KOPT-K1 (cell line): ENCODE data around the gene NTN1.

Experiments
- H3K27ac ChIP-seq: fragments of 200-600 bp; sonication (generic); 2 replicates; pipeline ENCODE4 v1.5.1; 2016; ENCODE audit warnings: antibody characterized with exemption, mild to moderate bottlenecking, low read depth, low read length; ENCODE audit not compliant: poor library complexity, severe bottlenecking
- H3K36me3 ChIP-seq: fragments of 200-600 bp; sonication (generic); 2 replicates; pipeline ENCODE4 v1.5.1; 2017; ENCODE audit warnings: antibody characterized with exemption, mild to moderate bottlenecking, low read length, moderate library complexity; ENCODE audit not compliant: insufficient read depth
- H3K9me3 ChIP-seq: fragments of 200-600 bp; sonication (generic); 2 replicates; pipeline ENCODE4 v1.5.1; 2017; ENCODE audit warnings: antibody characterized with exemption, low read length, mild to moderate bottlenecking; ENCODE audit not compliant: insufficient read depth, poor library complexity, severe bottlenecking

The NTN1 gene

GRCh38 chr17:9219631-9220397 is 198.5 kb downstream of the NTN1 start:
- Histone ChIP-seq H3K27ac (no peak overlapping the region), H3K36me3 (no peaks in the 10 kb centered on the region), H3K9me3 (peaks cover 26% of the 10 kb centered on the region)

- Histone ChIP-seq H3K9me3 (peaks cover 19% of the 10 kb centered on the region), H3K27ac (no peak overlapping the region), H3K36me3 (no peaks in the 10 kb centered on the region)
These were observed 199.3 kb downstream of the NTN1 start for GRCh38 chr17:9220398-9221146.

- peaks cover 11% of the 10 kb centered on the region for H3K9me3 ChIP-seq
- no peak overlapping the region for H3K27ac ChIP-seq
- H3K36me3 ChIP-seq: no peaks in the 10 kb centered on the region
These were observed 200.0 kb downstream of the NTN1 start for GRCh38 chr17:9221147-9221921.

GRCh38 chr17:9221922-9222180 is 200.5 kb downstream of the NTN1 start:
- Histone ChIP-seq H3K9me3 (peaks cover 6% of the 10 kb centered on the region), H3K36me3 (no peaks in the 10 kb centered on the region), H3K27ac (no peak overlapping the region)

DNA sequence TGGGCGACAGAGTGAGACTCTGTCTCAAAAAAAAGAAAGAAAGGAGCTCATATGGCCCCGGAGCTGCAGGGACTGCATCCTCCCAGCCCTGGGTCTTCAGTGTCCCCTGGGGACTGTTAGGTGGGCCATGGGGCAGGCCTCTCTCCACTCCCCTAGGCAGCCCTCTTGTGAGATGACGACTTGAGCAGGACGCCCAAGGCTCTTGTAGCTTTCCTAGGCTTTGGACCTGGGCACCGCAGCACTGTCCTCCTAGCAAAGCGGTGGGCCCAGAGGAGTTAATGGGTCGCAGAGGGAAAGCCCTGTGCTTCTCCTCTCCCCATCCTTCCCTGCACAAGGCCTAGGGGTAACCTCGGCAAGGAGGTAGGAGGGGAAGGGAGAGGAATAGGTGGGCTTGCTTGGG is 202.2 kb downstream of the NTN1 start:
- no peaks in the 10 kb centered on the region for H3K9me3 ChIP-seq
- H3K27ac ChIP-seq: no peak overlapping the region
- no peaks in the 10 kb centered on the region for H3K36me3 ChIP-seq

DNA sequence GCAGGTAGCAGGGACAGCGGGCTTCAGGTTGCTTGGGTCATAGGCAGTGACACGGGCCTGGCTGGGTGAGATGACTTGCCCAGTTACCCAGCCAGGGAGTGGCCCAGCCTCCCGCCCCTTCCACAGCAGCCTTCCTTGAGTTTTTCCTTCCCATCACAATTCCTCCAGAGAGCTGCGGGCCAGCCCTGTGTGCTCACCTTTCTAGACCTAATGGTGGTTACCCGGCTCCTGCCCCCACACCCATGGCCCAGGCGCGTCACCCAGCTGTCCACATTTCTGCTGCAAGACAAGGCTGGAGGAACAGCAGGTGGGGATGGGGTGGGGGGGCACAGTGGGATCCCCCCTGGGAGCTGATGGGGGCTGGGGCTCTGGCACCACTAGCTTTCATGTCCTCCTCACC is 203.2 kb downstream of the NTN1 start:
- Histone ChIP-seq H3K27ac (no peak overlapping the region), H3K9me3 (no peaks in the 10 kb centered on the region), H3K36me3 (no peaks in the 10 kb centered on the region)

GRCh38 chr17:9225305-9226101 is 204.2 kb downstream of the NTN1 start:
- no peaks in the 10 kb centered on the region for H3K36me3 ChIP-seq
- H3K27ac ChIP-seq: no peak overlapping the region
- H3K9me3 ChIP-seq: no peaks in the 10 kb centered on the region

DNA sequence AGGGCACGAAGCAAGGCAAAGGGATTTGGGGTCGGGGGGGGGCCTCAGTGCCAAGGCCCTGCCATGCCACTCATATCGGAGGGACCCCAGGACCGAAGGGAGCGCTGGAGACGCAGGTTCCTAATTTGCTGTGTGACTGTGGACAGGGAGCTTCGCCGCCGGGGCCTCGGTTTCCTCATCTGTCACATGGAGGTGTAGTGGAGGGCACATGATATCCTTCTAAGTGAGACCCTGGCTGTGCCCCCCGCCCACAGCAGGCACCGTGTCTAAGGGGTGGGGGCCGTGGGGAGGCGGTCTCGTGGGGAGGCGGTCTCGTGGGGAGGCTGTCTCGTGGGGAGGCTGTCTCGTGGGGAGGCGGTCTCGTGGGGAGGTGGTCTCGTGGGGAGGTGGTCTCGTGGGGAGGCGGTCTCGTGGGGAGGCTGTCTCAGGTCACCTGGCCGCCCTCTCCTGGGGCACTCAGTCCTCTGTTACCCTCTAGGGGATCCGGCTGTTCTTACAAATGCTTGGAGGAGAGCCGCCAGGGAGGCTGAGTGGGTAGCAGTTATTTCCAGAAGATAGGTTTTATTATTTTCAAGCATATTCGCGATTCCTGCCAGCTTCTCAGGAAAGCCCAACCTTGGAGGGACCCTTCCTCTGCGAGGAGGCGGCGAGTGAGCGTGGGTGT is 205.0 kb downstream of the NTN1 start:
- Histone ChIP-seq H3K9me3 (no peaks in the 10 kb centered on the region), H3K36me3 (no peaks in the 10 kb centered on the region), H3K27ac (no peak overlapping the region)

GRCh38 chr17:9226794-9227135 is 205.5 kb downstream of the NTN1 start:
- Histone ChIP-seq H3K36me3 (no peaks in the 10 kb centered on the region), H3K9me3 (no peaks in the 10 kb centered on the region), H3K27ac (no peak overlapping the region)

- Histone ChIP-seq H3K36me3 (no peaks in the 10 kb centered on the region), H3K9me3 (no peaks in the 10 kb centered on the region), H3K27ac (no peak overlapping the region)
These were observed 206.6 kb downstream of the NTN1 start for GRCh38 chr17:9227819-9228407.

DNA sequence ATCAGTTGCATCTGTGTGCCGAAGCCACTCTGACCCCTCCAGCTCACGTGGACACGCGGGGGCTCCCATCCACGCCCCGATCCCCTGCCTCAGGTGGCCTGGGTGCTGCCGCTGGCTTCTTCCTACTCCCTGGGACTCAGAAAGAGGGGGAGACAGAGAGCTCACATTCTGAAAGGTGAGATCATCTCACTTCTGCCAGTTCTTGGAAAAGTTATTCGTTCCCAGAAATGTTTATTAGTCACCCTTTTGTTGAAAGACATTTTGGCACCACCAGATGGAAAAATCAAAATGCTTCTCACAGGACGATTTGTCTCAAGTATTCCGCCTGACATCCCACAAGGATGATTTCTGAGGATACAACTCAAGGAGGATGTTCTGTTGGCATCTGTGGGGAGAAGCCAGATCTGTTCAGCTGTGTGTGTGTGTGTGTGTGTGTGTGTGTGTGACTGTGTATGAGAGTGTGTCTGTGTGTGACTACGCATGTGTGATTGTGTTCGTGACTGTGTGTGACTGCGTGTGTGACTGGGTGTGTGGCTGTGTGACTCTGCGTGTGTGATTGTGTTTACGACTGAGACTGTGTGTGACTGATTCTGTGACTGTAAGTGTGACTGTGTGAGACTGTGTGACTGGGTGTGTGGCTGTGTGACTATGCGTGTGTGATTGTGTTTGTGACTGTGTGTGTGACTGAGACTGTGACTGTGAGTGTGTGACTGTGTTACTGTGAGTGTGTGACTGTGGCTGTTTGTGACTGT is 207.3 kb downstream of the NTN1 start:
- Histone ChIP-seq H3K36me3 (no peaks in the 10 kb centered on the region), H3K27ac (no peak overlapping the region), H3K9me3 (no peaks in the 10 kb centered on the region)

DNA sequence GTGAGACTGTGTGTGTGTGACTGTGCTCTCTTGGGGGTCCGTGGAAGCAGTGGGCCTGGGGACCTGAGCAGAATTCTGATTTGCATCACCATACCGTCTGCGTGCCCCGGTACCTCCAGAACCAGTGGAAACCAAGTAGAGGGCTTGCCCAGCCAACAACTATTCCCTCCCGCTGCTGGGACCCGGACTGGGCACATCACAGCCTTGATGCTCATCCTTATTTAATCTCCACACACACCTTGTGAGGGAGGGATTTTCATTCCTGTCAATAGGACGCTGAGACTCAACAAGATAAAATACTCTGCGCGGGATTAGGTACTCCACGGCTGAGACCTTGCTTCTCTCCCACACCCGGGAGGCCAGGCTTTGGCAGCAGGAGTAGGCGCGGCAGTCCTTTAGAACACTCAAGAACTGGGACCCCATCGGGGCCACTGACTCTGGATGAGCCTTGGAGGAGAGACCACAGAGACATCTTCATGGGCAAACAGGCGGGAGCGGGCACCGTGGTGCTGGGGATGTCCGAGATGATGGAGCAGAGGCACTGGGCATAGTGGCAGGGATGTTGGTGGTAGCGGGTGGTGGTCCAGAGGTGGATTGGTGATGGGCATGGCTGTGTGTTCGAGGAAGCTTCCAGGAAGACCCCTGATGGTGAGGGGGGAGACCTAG is 208.0 kb downstream of the NTN1 start:
- H3K9me3 ChIP-seq: no peaks in the 10 kb centered on the region
- H3K36me3 ChIP-seq: no peaks in the 10 kb centered on the region
- H3K27ac ChIP-seq: no peak overlapping the region

GRCh38 chr17:9229826-9230201 is 208.5 kb downstream of the NTN1 start:
- no peaks in the 10 kb centered on the region for H3K36me3 ChIP-seq
- H3K27ac ChIP-seq: no peak overlapping the region
- H3K9me3 ChIP-seq: no peaks in the 10 kb centered on the region
